HEK293 (cell line): Measurements from ENCODE around the gene LAMA4.

Experiments
- GLIS1 ChIP-seq: fragments of 450-650 bp; formaldehyde crosslinking; IDR thresholded peaks from 2 replicates; pipeline ENCODE4 v1.5.1; 2016; ENCODE audit warnings: missing biosample characterization, missing genetic modification characterization
- KLF7 ChIP-seq: fragments of 450-650 bp; formaldehyde crosslinking; IDR thresholded peaks from 2 replicates; pipeline ENCODE4 v1.5.1; 2016; ENCODE audit warnings: missing biosample characterization, missing genetic modification characterization, borderline replicate concordance
- RBAK ChIP-seq: fragments of 450-650 bp; formaldehyde crosslinking; IDR thresholded peaks from 2 replicates; pipeline ENCODE4 v1.5.1; 2016; ENCODE audit warnings: missing biosample characterization, missing genetic modification characterization
- ZNF140 ChIP-seq: fragments of 450-650 bp; formaldehyde crosslinking; IDR thresholded peaks from 2 replicates; pipeline ENCODE4 v1.5.1; 2016; ENCODE audit warnings: missing biosample characterization, missing genetic modification characterization
- ZNF174 ChIP-seq: fragments of 450-650 bp; formaldehyde crosslinking; IDR thresholded peaks from 2 replicates; pipeline ENCODE4 v1.5.0; 2017; ENCODE audit warnings: missing biosample characterization, mild to moderate bottlenecking, missing genetic modification characterization
- ZNF239 ChIP-seq: fragments of 450-650 bp; formaldehyde crosslinking; IDR thresholded peaks from 2 replicates; pipeline ENCODE4 v1.5.1; 2016; ENCODE audit warnings: missing biosample characterization, missing genetic modification characterization
- ZNF626 ChIP-seq: fragments of 450-650 bp; sonication (Bioruptor Pico); formaldehyde crosslinking; IDR thresholded peaks from 2 replicates; pipeline ENCODE4 v1.5.1; 2018; ENCODE audit warnings: missing biosample characterization, missing genetic modification characterization, inconsistent platforms
- ZNF658 ChIP-seq: fragments of 450-650 bp; formaldehyde crosslinking; IDR thresholded peaks from 2 replicates; pipeline ENCODE4; 2016; ENCODE audit warnings: missing biosample characterization, missing genetic modification characterization
- ZNF664 ChIP-seq: fragments of 450-650 bp; formaldehyde crosslinking; IDR thresholded peaks from 2 replicates; pipeline ENCODE4 v1.5.1; 2016; ENCODE audit warnings: missing biosample characterization, missing genetic modification characterization
- ZNF670 ChIP-seq: fragments of 450-650 bp; formaldehyde crosslinking; IDR thresholded peaks from 2 replicates; pipeline ENCODE4 v1.5.1; 2016; ENCODE audit warnings: missing biosample characterization, missing genetic modification characterization, low read depth
- ZSCAN23 ChIP-seq: fragments of 450-650 bp; formaldehyde crosslinking; IDR thresholded peaks from 2 replicates; pipeline ENCODE4 v1.5.1; 2016; ENCODE audit warnings: missing biosample characterization, missing genetic modification characterization
- TF ChIP-seq, protein P1 (sequence below): fragments of 450-650 bp; formaldehyde crosslinking; IDR thresholded peaks from 2 replicates; pipeline ENCODE4 v1.5.1; 2017; ENCODE audit warnings: missing biosample characterization, missing genetic modification characterization
- TF ChIP-seq, protein P2 (sequence below): fragments of 450-650 bp; formaldehyde crosslinking; IDR thresholded peaks from 2 replicates; pipeline ENCODE4 v1.5.1; 2017; ENCODE audit warnings: missing biosample characterization, missing genetic modification characterization
- TF ChIP-seq, protein P3 (sequence below): fragments of 450-650 bp; formaldehyde crosslinking; IDR thresholded peaks from 2 replicates; pipeline ENCODE4 v1.5.1; 2016; ENCODE audit warnings: missing biosample characterization, missing genetic modification characterization, borderline replicate concordance
- TF ChIP-seq, protein P4 (sequence below): fragments of 450-650 bp; formaldehyde crosslinking; IDR thresholded peaks from 2 replicates; pipeline ENCODE4 v1.5.0; 2017; ENCODE audit warnings: missing biosample characterization, missing genetic modification characterization, borderline replicate concordance
- TF ChIP-seq, protein P5 (sequence below): fragments of 450-650 bp; formaldehyde crosslinking; IDR thresholded peaks from 2 replicates; pipeline ENCODE4 v1.5.1; 2016; ENCODE audit warnings: missing biosample characterization, missing genetic modification characterization
- TF ChIP-seq, protein P6 (sequence below): fragments of 450-650 bp; formaldehyde crosslinking; IDR thresholded peaks from 2 replicates; pipeline ENCODE4 v1.5.1; 2016; ENCODE audit warnings: missing biosample characterization, missing genetic modification characterization
- TF ChIP-seq, protein P7 (sequence below): fragments of 450-650 bp; formaldehyde crosslinking; IDR thresholded peaks from 2 replicates; pipeline ENCODE4 v1.5.1; 2016; ENCODE audit warnings: missing biosample characterization, missing genetic modification characterization

Gene LAMA4

DNA sequence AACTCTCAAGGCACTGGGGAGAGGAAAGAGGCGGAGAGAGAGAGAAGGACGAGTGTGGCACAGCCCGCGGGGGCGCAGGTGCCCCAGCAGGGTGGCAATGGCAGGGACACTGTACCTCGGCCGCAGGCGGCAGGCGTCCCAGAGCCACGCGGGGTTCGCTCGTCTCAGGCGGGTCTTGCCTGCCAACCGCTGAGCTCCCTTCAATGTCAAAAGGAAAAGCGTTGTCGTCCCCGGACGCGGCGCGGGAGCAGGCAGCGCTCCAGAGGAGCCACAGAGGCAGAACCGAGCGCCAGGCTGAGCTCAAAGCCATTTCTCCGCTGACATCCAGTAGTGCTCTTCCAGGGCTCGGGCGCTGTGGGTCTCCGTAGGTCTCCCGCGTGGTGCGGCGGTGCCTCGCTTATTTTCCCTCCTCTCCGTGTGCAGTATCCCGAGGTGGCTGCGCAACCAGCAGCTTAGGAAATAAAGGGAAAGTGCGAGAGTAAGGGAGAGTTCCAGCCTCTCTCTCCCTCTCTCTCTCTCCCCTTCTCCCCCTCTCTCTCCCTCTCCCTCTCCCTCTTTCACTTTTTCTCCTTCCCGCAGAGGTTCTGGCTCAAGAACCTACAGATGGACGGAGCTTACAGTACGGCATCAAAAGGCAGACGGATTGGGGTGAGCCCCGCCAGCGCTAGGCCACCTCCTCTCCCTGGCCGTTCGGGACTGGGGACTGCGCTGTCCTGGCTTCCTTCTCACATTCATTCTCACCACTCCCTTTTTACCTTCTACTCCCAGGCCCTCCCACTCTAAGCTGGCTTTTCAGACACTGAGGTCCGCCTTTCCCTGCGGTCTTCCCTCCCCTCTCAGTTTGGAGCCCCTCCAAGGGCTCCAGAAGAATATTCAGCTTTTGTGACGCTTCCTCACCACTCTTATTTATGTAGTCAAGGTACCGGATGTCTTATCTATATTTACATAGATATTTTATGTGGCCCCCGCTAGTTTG, at the start of gene LAMA4 (continued):
- TF ChIP-seq ZNF140 (tag by site-specific recombination) (no peak), ZNF174 (tag by site-specific recombination) (no peak), ZNF239 (no peak), ZNF626 (tag by site-specific recombination) (no peak), GLIS1 (peak; percentile 48), ZNF664 (no peak), ZNF670 (tag by site-specific recombination) (no peak), KLF7 (tag by site-specific recombination) (peak; percentile 74), ZSCAN23 (tag by site-specific recombination) (peak; percentile 71; the same call in 1 of the 2 replicates), ZNF658 (tag by site-specific recombination) (no peak), RBAK (tag by site-specific recombination) (no peak)
- TF ChIP-seq, protein P1, sequence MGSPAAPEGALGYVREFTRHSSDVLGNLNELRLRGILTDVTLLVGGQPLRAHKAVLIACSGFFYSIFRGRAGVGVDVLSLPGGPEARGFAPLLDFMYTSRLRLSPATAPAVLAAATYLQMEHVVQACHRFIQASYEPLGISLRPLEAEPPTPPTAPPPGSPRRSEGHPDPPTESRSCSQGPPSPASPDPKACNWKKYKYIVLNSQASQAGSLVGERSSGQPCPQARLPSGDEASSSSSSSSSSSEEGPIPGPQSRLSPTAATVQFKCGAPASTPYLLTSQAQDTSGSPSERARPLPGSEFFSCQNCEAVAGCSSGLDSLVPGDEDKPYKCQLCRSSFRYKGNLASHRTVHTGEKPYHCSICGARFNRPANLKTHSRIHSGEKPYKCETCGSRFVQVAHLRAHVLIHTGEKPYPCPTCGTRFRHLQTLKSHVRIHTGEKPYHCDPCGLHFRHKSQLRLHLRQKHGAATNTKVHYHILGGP (tag by site-specific recombination) = 0 out of 2 replicates have a peak, but pooled peaks have one; percentile 29
- TF ChIP-seq, protein P2, sequence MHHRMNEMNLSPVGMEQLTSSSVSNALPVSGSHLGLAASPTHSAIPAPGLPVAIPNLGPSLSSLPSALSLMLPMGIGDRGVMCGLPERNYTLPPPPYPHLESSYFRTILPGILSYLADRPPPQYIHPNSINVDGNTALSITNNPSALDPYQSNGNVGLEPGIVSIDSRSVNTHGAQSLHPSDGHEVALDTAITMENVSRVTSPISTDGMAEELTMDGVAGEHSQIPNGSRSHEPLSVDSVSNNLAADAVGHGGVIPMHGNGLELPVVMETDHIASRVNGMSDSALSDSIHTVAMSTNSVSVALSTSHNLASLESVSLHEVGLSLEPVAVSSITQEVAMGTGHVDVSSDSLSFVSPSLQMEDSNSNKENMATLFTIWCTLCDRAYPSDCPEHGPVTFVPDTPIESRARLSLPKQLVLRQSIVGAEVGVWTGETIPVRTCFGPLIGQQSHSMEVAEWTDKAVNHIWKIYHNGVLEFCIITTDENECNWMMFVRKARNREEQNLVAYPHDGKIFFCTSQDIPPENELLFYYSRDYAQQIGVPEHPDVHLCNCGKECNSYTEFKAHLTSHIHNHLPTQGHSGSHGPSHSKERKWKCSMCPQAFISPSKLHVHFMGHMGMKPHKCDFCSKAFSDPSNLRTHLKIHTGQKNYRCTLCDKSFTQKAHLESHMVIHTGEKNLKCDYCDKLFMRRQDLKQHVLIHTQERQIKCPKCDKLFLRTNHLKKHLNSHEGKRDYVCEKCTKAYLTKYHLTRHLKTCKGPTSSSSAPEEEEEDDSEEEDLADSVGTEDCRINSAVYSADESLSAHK = peak; percentile 17; the same call in 1 of the 2 replicates
- TF ChIP-seq, protein P3, sequence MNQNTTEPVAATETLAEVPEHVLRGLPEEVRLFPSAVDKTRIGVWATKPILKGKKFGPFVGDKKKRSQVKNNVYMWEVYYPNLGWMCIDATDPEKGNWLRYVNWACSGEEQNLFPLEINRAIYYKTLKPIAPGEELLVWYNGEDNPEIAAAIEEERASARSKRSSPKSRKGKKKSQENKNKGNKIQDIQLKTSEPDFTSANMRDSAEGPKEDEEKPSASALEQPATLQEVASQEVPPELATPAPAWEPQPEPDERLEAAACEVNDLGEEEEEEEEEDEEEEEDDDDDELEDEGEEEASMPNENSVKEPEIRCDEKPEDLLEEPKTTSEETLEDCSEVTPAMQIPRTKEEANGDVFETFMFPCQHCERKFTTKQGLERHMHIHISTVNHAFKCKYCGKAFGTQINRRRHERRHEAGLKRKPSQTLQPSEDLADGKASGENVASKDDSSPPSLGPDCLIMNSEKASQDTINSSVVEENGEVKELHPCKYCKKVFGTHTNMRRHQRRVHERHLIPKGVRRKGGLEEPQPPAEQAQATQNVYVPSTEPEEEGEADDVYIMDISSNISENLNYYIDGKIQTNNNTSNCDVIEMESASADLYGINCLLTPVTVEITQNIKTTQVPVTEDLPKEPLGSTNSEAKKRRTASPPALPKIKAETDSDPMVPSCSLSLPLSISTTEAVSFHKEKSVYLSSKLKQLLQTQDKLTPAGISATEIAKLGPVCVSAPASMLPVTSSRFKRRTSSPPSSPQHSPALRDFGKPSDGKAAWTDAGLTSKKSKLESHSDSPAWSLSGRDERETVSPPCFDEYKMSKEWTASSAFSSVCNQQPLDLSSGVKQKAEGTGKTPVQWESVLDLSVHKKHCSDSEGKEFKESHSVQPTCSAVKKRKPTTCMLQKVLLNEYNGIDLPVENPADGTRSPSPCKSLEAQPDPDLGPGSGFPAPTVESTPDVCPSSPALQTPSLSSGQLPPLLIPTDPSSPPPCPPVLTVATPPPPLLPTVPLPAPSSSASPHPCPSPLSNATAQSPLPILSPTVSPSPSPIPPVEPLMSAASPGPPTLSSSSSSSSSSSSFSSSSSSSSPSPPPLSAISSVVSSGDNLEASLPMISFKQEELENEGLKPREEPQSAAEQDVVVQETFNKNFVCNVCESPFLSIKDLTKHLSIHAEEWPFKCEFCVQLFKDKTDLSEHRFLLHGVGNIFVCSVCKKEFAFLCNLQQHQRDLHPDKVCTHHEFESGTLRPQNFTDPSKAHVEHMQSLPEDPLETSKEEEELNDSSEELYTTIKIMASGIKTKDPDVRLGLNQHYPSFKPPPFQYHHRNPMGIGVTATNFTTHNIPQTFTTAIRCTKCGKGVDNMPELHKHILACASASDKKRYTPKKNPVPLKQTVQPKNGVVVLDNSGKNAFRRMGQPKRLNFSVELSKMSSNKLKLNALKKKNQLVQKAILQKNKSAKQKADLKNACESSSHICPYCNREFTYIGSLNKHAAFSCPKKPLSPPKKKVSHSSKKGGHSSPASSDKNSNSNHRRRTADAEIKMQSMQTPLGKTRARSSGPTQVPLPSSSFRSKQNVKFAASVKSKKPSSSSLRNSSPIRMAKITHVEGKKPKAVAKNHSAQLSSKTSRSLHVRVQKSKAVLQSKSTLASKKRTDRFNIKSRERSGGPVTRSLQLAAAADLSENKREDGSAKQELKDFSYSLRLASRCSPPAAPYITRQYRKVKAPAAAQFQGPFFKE (tag by site-specific recombination) = no peak
- TF ChIP-seq, protein P4, sequence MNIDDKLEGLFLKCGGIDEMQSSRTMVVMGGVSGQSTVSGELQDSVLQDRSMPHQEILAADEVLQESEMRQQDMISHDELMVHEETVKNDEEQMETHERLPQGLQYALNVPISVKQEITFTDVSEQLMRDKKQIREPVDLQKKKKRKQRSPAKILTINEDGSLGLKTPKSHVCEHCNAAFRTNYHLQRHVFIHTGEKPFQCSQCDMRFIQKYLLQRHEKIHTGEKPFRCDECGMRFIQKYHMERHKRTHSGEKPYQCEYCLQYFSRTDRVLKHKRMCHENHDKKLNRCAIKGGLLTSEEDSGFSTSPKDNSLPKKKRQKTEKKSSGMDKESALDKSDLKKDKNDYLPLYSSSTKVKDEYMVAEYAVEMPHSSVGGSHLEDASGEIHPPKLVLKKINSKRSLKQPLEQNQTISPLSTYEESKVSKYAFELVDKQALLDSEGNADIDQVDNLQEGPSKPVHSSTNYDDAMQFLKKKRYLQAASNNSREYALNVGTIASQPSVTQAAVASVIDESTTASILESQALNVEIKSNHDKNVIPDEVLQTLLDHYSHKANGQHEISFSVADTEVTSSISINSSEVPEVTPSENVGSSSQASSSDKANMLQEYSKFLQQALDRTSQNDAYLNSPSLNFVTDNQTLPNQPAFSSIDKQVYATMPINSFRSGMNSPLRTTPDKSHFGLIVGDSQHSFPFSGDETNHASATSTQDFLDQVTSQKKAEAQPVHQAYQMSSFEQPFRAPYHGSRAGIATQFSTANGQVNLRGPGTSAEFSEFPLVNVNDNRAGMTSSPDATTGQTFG = no peak
- TF ChIP-seq, protein P5, sequence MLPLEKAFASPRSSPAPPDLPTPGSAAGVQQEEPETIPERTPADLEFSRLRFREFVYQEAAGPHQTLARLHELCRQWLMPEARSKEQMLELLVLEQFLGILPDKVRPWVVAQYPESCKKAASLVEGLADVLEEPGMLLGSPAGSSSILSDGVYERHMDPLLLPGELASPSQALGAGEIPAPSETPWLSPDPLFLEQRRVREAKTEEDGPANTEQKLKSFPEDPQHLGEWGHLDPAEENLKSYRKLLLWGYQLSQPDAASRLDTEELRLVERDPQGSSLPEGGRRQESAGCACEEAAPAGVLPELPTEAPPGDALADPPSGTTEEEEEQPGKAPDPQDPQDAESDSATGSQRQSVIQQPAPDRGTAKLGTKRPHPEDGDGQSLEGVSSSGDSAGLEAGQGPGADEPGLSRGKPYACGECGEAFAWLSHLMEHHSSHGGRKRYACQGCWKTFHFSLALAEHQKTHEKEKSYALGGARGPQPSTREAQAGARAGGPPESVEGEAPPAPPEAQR (tag by site-specific recombination) = no peak
- TF ChIP-seq, protein P6, sequence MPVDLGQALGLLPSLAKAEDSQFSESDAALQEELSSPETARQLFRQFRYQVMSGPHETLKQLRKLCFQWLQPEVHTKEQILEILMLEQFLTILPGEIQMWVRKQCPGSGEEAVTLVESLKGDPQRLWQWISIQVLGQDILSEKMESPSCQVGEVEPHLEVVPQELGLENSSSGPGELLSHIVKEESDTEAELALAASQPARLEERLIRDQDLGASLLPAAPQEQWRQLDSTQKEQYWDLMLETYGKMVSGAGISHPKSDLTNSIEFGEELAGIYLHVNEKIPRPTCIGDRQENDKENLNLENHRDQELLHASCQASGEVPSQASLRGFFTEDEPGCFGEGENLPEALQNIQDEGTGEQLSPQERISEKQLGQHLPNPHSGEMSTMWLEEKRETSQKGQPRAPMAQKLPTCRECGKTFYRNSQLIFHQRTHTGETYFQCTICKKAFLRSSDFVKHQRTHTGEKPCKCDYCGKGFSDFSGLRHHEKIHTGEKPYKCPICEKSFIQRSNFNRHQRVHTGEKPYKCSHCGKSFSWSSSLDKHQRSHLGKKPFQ (tag by site-specific recombination) = peak; percentile 51; the same call in 1 of the 2 replicates
- TF ChIP-seq, protein P7, sequence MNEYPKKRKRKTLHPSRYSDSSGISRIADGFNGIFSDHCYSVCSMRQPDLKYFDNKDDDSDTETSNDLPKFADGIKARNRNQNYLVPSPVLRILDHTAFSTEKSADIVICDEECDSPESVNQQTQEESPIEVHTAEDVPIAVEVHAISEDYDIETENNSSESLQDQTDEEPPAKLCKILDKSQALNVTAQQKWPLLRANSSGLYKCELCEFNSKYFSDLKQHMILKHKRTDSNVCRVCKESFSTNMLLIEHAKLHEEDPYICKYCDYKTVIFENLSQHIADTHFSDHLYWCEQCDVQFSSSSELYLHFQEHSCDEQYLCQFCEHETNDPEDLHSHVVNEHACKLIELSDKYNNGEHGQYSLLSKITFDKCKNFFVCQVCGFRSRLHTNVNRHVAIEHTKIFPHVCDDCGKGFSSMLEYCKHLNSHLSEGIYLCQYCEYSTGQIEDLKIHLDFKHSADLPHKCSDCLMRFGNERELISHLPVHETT (tag by site-specific recombination) = no peak
